ENCODE measurements around the gene FGF8.

Gene FGF8

DNA sequence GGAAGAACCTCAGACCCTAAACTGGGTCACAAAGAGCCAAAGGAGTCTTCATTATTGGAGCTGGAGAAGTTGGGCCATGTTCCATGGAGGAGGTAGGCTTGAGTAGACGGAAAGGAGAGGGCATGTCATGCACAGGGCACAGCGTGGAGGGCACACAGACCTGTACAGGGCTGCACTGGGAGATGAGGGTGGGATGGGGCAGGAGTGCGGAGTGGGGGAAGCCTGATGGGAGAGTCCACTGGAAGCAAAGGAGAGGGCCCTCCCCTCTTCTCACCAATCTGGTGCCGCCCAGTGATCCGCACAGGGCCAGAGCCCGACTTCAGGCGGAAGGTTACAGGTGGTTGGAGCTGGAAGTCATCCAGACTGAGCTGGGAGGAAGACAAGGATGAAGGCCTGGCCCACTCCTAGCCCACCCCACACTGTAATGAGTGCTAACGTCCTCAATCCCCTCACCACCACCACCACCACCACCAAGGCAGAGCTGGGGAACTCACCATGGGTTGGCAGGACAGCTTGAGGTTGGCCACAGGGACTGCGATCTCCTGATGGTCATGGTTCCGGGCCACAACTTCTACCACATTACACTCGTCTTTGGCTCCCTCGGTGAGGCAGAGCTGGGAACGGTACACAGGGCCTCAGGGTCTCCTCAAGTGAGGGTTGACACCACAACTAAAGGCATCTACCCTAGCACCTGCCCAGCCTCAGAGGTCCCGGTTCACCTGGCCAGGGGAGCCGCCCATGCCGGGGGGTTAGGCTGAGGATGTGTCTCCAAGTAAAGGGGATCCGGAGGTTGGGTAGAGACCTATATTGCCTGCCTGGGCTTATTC, 6.3 kb upstream of the FGF8 start:
- DNase-seq, result no peak

GRCh38 chr10:101781655-101781983, 5.7 kb upstream of the FGF8 start:
- no peak for DNase-seq

DNA sequence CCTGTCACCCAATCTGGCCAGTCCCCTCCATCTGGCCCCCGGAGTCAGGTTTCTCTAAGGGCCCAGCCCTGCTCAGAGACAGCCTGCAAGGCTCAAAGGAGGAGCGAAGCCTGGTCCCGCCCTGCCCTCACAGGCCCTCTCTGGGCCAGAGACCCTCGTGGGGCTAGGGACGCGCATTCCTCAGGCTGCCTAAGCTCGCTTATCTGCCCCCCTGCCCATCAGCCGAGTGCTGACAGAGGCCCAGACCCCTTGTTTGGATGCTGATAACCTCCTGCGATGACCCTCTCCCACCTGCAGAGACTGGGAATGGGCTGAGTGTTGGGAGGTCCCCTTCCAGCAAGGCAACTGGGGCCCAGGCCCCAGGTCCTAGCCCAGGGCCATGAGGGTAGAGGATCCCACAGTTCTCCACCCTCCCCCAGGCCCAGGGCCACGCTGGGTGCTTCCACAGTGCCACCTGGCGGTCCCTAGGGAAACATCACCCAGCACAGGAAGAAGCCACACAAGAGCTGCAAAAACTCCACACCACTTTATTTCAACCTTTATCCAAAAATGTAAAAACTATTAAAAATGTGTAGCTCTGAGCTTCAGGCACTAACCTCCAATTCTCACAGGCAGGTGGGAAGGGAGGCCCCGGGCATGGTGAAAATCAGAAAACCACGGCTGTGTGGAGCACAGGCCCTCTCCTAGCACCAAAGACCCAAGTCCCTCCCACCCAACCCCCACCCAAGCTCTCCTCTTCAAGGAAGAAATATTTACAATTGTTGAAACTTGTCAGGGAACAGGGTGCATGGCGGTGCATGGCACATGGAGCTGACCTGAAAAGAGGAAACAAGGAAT, 5.1 kb upstream of the FGF8 start:
- peak; percentile 52 for DNase-seq

DNA sequence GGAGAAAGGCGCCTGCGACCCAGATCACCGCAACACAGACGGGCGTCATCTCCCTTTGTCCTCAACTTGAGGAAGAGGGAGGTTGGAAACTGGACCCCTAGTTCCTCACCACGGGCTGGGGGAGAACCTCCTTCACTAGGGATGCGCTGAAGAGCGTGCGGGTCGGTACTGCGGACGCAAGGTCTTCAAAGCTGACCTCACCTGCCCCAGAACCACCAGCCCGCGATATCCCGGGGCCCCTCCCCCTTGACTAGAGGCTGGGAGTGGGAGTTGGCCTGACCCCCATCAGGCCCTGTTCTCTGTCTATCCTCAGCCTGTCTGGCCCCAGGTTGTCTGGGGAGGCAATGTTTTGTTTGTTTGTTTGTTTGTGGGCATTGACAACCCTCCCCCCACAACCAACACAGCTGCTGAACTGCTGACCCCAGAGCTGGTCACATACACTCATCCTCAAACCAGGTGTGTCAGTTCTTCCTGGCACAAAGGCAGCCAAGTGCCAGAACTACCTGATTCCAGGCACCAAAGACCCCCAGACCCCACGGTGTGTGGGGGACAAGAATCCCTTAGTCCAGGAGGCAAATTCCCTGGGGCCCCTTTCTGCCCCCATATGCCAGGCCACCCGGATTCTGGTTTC, 4.4 kb upstream of the FGF8 start:
- no peak for DNase-seq

DNA sequence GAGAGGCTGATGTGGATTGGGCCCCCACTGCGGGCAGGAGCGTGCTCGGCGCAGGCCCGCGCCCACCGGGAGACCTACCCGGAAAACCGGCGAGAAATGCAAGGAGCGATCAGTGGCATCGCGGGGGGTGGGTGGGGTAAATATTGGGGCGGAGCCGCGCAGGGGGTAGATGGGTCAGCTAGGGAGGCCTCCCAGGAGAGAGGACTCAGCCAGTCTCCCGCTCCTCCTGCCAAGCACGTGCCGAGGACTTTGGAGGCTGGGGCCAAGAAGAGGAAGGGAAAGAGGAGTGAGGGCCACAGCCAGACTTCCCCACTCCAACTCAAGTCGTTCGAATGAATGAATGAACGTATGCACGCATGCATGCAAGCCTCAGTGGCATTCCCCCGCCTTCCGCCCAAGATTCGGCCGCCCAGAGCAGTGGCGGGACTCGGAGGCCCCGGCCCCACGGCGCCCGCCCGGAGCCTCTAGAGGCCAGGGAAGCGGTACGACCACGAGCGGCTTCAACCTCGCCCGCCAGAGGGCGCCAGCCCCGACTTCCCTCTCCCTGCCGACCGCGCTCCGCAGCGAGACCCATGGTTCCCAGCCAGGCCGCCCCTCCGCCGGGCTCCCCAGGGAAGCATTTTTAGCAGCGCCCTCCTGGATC, 3.8 kb upstream of the FGF8 start:
- DNase-seq, result peak; percentile 27

- no peak for DNase-seq
Measured at GRCh38 chr10:101778781-101779543, 3.0 kb upstream of the FGF8 start.

GRCh38 chr10:101778151-101778780, 2.4 kb upstream of the FGF8 start:
- DNase-seq, result no peak

GRCh38 chr10:101777619-101778145, 1.8 kb upstream of the FGF8 start:
- DNase-seq, result no peak

DNA sequence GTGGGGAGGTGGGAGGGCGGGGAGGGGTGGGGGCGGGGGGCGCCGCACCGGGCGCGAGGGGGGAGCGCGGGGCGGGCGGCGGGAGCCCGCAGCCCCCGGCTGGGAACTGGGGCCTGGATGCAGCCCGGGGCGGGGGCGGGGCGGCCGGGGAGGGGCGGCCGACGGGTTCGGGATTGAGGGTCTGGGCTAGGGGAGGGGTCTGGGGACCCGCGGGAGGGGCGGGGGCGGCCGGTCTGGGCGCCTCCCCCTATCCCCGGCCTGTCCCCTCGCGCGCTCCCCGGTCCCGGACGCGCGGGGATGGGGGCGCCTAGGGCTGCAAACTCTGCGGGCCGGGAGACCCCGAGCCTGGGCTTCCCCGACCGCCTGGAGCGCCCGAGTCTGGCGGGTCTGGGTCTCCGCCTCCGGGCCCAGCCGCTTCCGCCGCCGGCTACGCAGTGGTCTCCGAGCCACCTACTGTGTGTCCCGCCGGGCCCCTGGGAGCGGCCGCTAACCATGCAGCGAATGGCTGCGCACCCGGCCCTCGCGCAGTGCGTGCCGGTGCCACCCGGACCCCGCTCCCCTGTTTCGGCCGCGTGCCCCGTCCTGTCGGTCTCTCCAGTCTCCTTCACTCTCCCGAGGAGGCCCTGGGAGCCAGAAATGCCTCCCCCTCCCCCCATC, 375 bp upstream of the FGF8 start:
- no peak for DNase-seq

GRCh38 chr10:101774589-101775272, 1.2 kb downstream of the FGF8 start:
- DNase-seq, result no peak

DNA sequence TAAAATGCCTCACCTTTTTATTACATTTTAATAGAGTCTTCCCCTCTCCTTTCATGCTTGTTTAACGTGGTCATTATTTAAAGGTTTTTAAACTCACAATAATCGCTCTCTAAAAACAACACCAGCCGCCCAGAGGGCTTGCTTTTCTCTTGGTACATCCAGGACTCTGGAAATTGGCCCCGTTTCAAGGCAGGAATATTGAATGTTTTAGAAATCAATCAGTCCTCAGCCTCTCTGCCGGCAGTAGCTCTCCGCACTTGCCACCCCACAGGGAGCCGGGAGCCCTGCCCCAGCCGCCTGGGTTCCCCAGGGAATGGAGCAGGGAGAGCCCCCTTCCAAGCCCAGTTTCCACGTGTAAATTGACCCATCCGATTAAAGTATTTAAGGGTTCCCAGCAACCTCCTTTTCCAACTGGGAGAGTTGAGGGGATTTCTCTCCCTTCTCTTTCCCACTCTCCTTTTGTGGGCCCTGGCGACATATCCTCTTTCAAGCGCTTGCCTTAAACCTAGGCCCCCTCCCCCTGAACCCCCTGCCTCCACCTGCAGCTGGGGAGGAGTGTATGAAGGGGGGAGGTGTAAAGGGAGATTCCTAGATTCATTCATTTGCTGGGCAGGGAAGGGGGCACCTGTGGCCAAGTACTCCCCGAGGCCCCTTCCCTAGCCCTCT, 1.9 kb downstream of the FGF8 start:
- DNase-seq, result no peak

DNA sequence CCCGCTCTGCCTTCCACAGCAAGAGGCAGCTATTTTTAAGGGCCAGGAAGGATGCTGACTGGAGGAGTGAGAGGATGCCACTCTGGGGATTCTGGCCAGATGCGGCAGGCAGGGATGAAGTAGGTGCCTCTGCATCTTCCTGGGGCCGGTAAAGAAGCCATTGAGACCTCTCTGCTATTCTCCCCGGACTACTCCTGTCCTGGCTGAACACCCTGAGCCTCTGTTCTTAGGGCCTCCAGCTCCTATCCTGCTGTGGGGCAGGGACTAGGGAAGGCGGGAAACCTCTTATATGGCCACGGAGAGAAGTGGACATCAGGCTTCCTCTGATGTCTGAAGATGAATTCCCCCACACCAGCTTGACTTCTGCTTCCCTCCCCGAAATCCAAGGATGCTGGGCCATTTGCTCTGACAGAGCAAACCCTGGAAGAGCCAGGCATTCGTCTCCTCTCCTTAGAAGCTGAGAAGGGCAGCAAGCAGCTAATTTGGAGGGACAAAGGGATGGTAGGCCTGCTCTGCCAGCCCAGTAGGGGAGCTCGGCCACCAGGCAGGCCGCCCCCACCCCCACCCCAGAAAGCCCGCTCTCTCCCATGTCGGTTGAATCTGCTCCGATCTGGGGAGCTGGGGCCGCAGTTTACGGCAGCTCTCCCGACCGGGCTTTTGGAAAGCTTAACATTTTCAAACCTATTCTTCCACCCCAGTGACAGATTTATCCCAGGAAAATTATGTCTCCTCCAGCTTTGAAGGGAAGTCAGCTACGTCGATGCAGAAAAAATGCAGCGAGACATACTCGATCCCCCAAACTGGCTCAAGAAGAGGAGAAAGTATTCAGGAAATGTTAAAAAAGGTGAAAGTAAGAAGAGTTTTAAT, 2.8 kb downstream of the FGF8 start:
- no peak for DNase-seq

DNA sequence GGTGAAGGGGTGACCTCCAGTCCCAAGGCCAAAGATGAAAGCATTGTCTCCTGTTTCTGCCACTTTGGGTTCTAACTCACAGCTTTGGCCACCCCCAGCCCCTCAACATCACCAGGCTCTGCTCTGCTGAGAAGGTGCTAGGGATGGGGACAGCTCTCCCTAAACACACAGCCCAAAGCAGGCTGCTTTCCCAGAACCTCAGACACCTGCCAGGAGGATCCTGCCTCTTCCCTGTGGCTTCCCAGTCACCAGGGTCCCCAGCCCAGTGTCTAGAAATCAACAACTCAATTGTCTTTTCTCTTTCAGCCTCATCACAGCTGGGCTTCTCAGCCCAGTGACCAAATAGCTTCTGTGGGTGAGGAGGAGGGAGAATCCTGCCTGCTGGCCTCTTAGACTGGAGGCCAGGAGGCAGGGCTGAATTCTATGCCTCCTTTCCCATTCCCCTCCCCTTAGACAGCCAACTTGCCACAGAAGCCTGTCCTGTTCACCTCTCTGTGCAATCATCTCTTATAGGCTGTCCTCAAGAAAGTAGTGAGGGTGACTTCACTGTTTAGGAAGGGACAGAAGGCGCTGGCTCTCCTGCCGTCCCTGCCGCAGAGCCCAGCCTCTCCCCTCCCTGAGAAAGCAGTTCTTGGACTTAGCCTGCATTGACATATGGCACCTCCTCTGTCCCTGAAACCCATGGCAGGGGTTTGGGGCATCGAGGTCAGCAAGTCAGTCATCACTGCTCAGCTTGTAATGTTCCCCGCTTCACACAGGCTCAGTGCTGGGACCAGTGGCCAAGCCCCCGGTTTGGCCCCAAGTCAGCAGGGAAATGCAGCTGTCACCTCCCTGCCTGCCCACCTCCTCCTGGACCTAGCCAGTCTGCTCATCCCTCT, 3.7 kb downstream of the FGF8 start:
- DNase-seq, result no peak

- no peak for DNase-seq
Measured at GRCh38 chr10:101771380-101771779, 4.5 kb downstream of the FGF8 start.

- no peak for DNase-seq
Measured at GRCh38 chr10:101770331-101771215, 5.3 kb downstream of the FGF8 start.

- DNase-seq, result no peak
Measured at GRCh38 chr10:101769541-101770180, 6.3 kb downstream of the FGF8 start.

Measured in HCEC 1CT (cell line).